HepG2 (cell line): ENCODE data around the gene CHD9. TPM values are rescaled to one million over a fixed set of nuclear protein-coding genes. Genes with fewer than 3 reads are reported as not detected.

Source experiments
- FOXJ3 ChIP-seq: sonication (generic); formaldehyde crosslinking; IDR thresholded peaks from 2 replicates; pipeline ENCODE4 v1.4.0; 2020; ENCODE audit warnings: missing genetic modification reagents, mild to moderate bottlenecking, borderline replicate concordance
- HES4 ChIP-seq: sonication (generic); formaldehyde crosslinking; IDR thresholded peaks from 2 replicates; pipeline ENCODE4 v1.9.0; 2021; ENCODE audit warnings: mild to moderate bottlenecking, missing genetic modification reagents, borderline replicate concordance
- HMG20B ChIP-seq: conservative IDR thresholded peaks from 2 replicates; pipeline ENCODE4 v1.6.1; 2016; ENCODE audit warnings: missing genetic modification reagents, missing compliant biosample characterization
- HNF1B ChIP-seq: sonication (generic); formaldehyde crosslinking; IDR thresholded peaks from 2 replicates; pipeline ENCODE4 v1.5.1; 2020; ENCODE audit warnings: mild to moderate bottlenecking, moderate library complexity, missing genetic modification reagents
- HOXD1 ChIP-seq: sonication (generic); formaldehyde crosslinking; IDR thresholded peaks from 2 replicates; pipeline ENCODE4 v1.5.0; 2020; ENCODE audit warnings: missing genetic modification reagents
- MBD4 ChIP-seq: IDR thresholded peaks from 2 replicates; pipeline ENCODE4 v1.6.1; 2012; ENCODE audit warnings: low read length, inconsistent platforms, borderline replicate concordance
- MIXL1 ChIP-seq: IDR thresholded peaks from 2 replicates; pipeline ENCODE4 v1.6.1; 2016
- MXD4 ChIP-seq: IDR thresholded peaks from 2 replicates; pipeline ENCODE4 v1.6.1; 2016; ENCODE audit warnings: mild to moderate bottlenecking, missing biosample characterization, missing genetic modification reagents
- NBN ChIP-seq: fragments of 450-650 bp; conservative IDR thresholded peaks from 2 replicates; pipeline ENCODE4 v1.6.1; 2017
- NFYB ChIP-seq: sonication (generic); formaldehyde crosslinking; IDR thresholded peaks from 2 replicates; pipeline ENCODE4 v1.4.0; 2020; ENCODE audit warnings: missing genetic modification reagents
- NKX3-1 ChIP-seq: sonication (generic); formaldehyde crosslinking; IDR thresholded peaks from 2 replicates; pipeline ENCODE4 v1.5.0; 2020; ENCODE audit warnings: missing genetic modification reagents
- PRPF4 ChIP-seq: fragments of 200-400 bp; formaldehyde crosslinking; IDR thresholded peaks from 2 replicates; pipeline ENCODE4 v1.6.1; 2016; ENCODE audit warnings: low read length, low read depth; ENCODE audit not compliant: poor library complexity, severe bottlenecking
- RARG ChIP-seq: sonication (generic); formaldehyde crosslinking; IDR thresholded peaks from 2 replicates; pipeline ENCODE4 v1.4.0; 2020; ENCODE audit warnings: low read depth, mild to moderate bottlenecking, missing genetic modification reagents
- RFXANK ChIP-seq: IDR thresholded peaks from 2 replicates; pipeline ENCODE4 v1.6.1; 2016
- ZFP36L1 ChIP-seq: sonication (generic); formaldehyde crosslinking; IDR thresholded peaks from 2 replicates; pipeline ENCODE4 v1.8.0; 2022; ENCODE audit warnings: mild to moderate bottlenecking, missing genetic modification reagents, moderate library complexity
- ZKSCAN5 ChIP-seq: sonication (generic); formaldehyde crosslinking; IDR thresholded peaks from 2 replicates; pipeline ENCODE4 v1.5.1; 2020; ENCODE audit warnings: mild to moderate bottlenecking, missing genetic modification reagents
- ZNF10 ChIP-seq: sonication (generic); formaldehyde crosslinking; IDR thresholded peaks from 2 replicates; pipeline ENCODE4 v1.4.0; 2020; ENCODE audit warnings: mild to moderate bottlenecking, low read depth, missing genetic modification reagents, borderline replicate concordance
- ZNF121 ChIP-seq: sonication (generic); formaldehyde crosslinking; IDR thresholded peaks from 2 replicates; pipeline ENCODE4 v1.5.0; 2020; ENCODE audit warnings: mild to moderate bottlenecking, missing genetic modification reagents
- ZNF234 ChIP-seq: sonication (generic); formaldehyde crosslinking; conservative IDR thresholded peaks from 2 replicates; pipeline ENCODE4 v1.5.1; 2020; ENCODE audit warnings: mild to moderate bottlenecking, missing genetic modification reagents
- ZNF329 ChIP-seq: sonication (generic); formaldehyde crosslinking; IDR thresholded peaks from 2 replicates; pipeline ENCODE4 v1.9.0; 2021; ENCODE audit warnings: low read depth, mild to moderate bottlenecking, missing genetic modification reagents
- ZNF337 ChIP-seq: sonication (generic); formaldehyde crosslinking; IDR thresholded peaks from 2 replicates; pipeline ENCODE4 v1.5.1; 2020; ENCODE audit warnings: missing genetic modification reagents, low read depth, mild to moderate bottlenecking, borderline replicate concordance
- ZNF362 ChIP-seq: sonication (generic); formaldehyde crosslinking; IDR thresholded peaks from 2 replicates; pipeline ENCODE4 v1.4.0; 2020; ENCODE audit warnings: missing genetic modification reagents, mild to moderate bottlenecking, borderline replicate concordance
- ZNF44 ChIP-seq: sonication (generic); formaldehyde crosslinking; IDR thresholded peaks from 2 replicates; pipeline ENCODE4 v1.5.1; 2020; ENCODE audit warnings: mild to moderate bottlenecking, missing genetic modification reagents
- ZNF501 ChIP-seq: sonication (generic); formaldehyde crosslinking; IDR thresholded peaks from 2 replicates; pipeline ENCODE4 v1.5.1; 2020; ENCODE audit warnings: mild to moderate bottlenecking, moderate library complexity, missing genetic modification reagents
- ZNF740 ChIP-seq: sonication (generic); formaldehyde crosslinking; IDR thresholded peaks from 2 replicates; pipeline ENCODE4 v1.4.0; 2020; ENCODE audit warnings: missing genetic modification reagents
- ZNF775 ChIP-seq: sonication (generic); formaldehyde crosslinking; IDR thresholded peaks from 2 replicates; pipeline ENCODE4 v1.4.0; 2020; ENCODE audit warnings: missing genetic modification reagents, mild to moderate bottlenecking, moderate library complexity, borderline replicate concordance
- ZNF776 ChIP-seq: sonication (generic); formaldehyde crosslinking; IDR thresholded peaks from 2 replicates; pipeline ENCODE4 v1.4.0; 2020; ENCODE audit warnings: mild to moderate bottlenecking, missing genetic modification reagents
- polyA plus RNA-seq, 8 experiments: library from polyadenylated mRNA; depleted of rRNA in 3 of 8; stranded (reverse) in 7 of 8; unstranded in 1 of 8; fragments of >200 nt; fragmentation: Illumina TruSeq in 4 of 8; extraction: Trizol in 4 of 8; gene quantifications; 2 replicates each; pipeline versions ENCODE4 v1.2.1 to v1.2.3, GENCODE V29; 2011 to 2016; ENCODE audit warnings: low read depth in 4 of 8, missing spikeins in 1 of 8, mixed read lengths in 1 of 8; ENCODE audit not compliant: insufficient read depth in 1 of 8
- total RNA-seq, 5 experiments: library from RNA; depleted of rRNA; stranded (reverse); fragments of >200 nt; fragmentation: Illumina TruSeq; extraction: Trizol; gene quantifications; 2 replicates each; pipeline ENCODE4 v1.2.3, GENCODE V29; 2016; ENCODE audit warnings: low read depth in 1 of 5
- TF ChIP-seq, protein P1 (sequence below): IDR thresholded peaks from 2 replicates; pipeline ENCODE4 v1.6.1; 2012; ENCODE audit warnings: low read depth, low read length, improper control_type of control experiment

The CHD9 gene
- total and polyA plus RNA-seq, 2 of the 13 experiments (the other 11 are each of a cell fraction or from before 2014, with no cell fraction given): 23.4 to 27.7 TPM

GRCh38 chr16:53048139-53048915, 6.5 kb upstream of the CHD9 start (continued):
- peak; percentile 94 for TF ChIP-seq MIXL1 (CRISPR knock-in tag)
- TF ChIP-seq ZNF740 (CRISPR knock-in tag): no peak
- TF ChIP-seq ZNF329 (CRISPR knock-in tag): no peak
- no peak for TF ChIP-seq ZFP36L1 (CRISPR knock-in tag)
- no peak for TF ChIP-seq HOXD1 (CRISPR knock-in tag)
- TF ChIP-seq HES4 (CRISPR knock-in tag): no peak
- TF ChIP-seq ZNF44: no peak
- no peak for TF ChIP-seq MBD4
- peak; percentile 46; the same call in 1 of the 2 replicates for TF ChIP-seq FOXJ3 (CRISPR knock-in tag)
- TF ChIP-seq HMG20B: peak; percentile 50; the same call in 1 of the 2 replicates
- no peak for TF ChIP-seq ZNF10 (CRISPR knock-in tag)
- no peak for TF ChIP-seq NBN
- no peak for TF ChIP-seq ZNF776 (CRISPR knock-in tag)
- TF ChIP-seq HNF1B: peak; percentile 76
- no peak for TF ChIP-seq ZNF362 (CRISPR knock-in tag)
- no peak for TF ChIP-seq MXD4 (CRISPR knock-in tag)
- TF ChIP-seq ZNF337: no peak
- TF ChIP-seq ZKSCAN5: 0 out of 2 replicates have a peak, but pooled peaks have one; percentile 53
- TF ChIP-seq, protein P1, sequence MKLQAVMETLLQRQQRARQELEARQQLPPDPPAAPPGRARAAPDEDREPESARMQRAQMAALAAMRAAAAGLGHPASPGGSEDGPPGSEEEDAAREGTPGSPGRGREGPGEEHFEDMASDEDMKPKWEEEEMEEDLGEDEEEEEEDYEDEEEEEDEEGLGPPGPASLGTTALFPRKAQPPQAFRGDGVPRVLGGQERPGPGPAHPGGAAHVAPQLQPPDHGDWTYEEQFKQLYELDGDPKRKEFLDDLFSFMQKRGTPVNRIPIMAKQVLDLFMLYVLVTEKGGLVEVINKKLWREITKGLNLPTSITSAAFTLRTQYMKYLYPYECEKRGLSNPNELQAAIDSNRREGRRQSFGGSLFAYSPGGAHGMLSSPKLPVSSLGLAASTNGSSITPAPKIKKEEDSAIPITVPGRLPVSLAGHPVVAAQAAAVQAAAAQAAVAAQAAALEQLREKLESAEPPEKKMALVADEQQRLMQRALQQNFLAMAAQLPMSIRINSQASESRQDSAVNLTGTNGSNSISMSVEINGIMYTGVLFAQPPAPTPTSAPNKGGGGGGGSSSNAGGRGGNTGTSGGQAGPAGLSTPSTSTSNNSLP: peak; percentile 95
- TF ChIP-seq ZNF501 (CRISPR knock-in tag): peak; percentile 74
- no peak for TF ChIP-seq PRPF4
- no peak for TF ChIP-seq ZNF234 (CRISPR knock-in tag)
- TF ChIP-seq ZNF775: peak; percentile 100
- no peak for TF ChIP-seq RARG (CRISPR knock-in tag)
- TF ChIP-seq RFXANK (CRISPR knock-in tag): no peak
- no peak for TF ChIP-seq ZNF121 (CRISPR knock-in tag)
- 0 out of 2 replicates have a peak, but pooled peaks have one; percentile 8 for TF ChIP-seq NKX3-1 (CRISPR knock-in tag)
- no peak for TF ChIP-seq NFYB (CRISPR knock-in tag)
